Body of pancreas (tissue), 4 donors: ENCODE data around the gene WNT9B. TPM values are rescaled to one million over a fixed set of nuclear protein-coding genes. Genes with fewer than 3 reads are reported as not detected.

Source experiments
- ATAC-seq: fragments of 150-250 bp; one replicate; pipeline ENCODE4 v1.9.1; 2016
- DNase-seq, 4 donors: peaks; one replicate each; pipeline ENCODE4 v3.0.0-alpha.2; 2019
- H3K27ac ChIP-seq, 4 donors: fragments of 200-600 bp; sonication (generic); 1 replicate in 3 of 4; 2 replicates in 1 of 4; pipeline versions ENCODE4 v1.5.1 to v1.6.1; 2016 to 2019; ENCODE audit warnings: mild to moderate bottlenecking in 1 of 4, mixed read lengths in 1 of 4, moderate library complexity in 1 of 4
- H3K27me3 ChIP-seq, 2 donors: fragments of 200-600 bp; sonication (generic); one replicate each; pipeline ENCODE4 v1.6.0; 2016; ENCODE audit warnings: mild to moderate bottlenecking in 1 of 2
- H3K36me3 ChIP-seq, 2 donors: fragments of 200-600 bp; sonication (generic); replicated peaks in 1 of 2; 2 replicates each; pipeline ENCODE4 v1.5.1; 2016; ENCODE audit warnings: low read depth in 2 of 2; ENCODE audit not compliant: insufficient read depth in 1 of 2
- H3K4me1 ChIP-seq: fragments of 200-600 bp; sonication (generic); one replicate; pipeline ENCODE4 v1.6.0; 2016
- H3K4me3 ChIP-seq, 2 donors: fragments of 200-600 bp; sonication (generic); 1 replicate in 1 of 2; 2 replicates in 1 of 2; pipeline ENCODE4 v1.5.1; 2016 to 2019
- H3K9me3 ChIP-seq, 3 donors: fragments of 200-600 bp; sonication (generic); 1 replicate in 2 of 3; 2 replicates in 1 of 3; pipeline ENCODE4 v1.5.1; 2016
- POLR2A ChIP-seq, 3 donors: fragments of 450-650 bp; IDR thresholded peaks; one replicate each; pipeline ENCODE4 v1.6.1; 2016; ENCODE audit warnings: antibody characterized with exemption in 3 of 3, mild to moderate bottlenecking in 2 of 3
- WGBS, 2 donors: methylation state at CpG; one replicate each; pipeline ENCODE4 v1.1.5; 2017; 5-methylcytosine and 5-hydroxymethylcytosine counted together
- intact Hi-C: fragments of 100-400 bp; cut with DNase I; formaldehyde crosslinking; loops from one replicate; pipeline ENCODE4 v1.15.1; 2023
- total RNA-seq, 2 donors: library from RNA; depleted of rRNA; stranded (reverse); fragments of >200 nt; gene quantifications; one replicate each; pipeline ENCODE4 v1.1.0, GENCODE V29; 2016
- TF ChIP-seq, protein P1 (sequence below), 7 experiments: fragments of 450-650 bp in 4 of 7; fragments of 200-600 bp in 3 of 7; sonication (generic) in 3 of 7; IDR thresholded peaks; one replicate each; pipeline ENCODE4 v1.5.1; 2016 to 2019; ENCODE audit warnings: antibody characterized with exemption in 7 of 7

WNT9B gene
- total RNA-seq, 2 donors from 2014 or later: not detected

DNA sequence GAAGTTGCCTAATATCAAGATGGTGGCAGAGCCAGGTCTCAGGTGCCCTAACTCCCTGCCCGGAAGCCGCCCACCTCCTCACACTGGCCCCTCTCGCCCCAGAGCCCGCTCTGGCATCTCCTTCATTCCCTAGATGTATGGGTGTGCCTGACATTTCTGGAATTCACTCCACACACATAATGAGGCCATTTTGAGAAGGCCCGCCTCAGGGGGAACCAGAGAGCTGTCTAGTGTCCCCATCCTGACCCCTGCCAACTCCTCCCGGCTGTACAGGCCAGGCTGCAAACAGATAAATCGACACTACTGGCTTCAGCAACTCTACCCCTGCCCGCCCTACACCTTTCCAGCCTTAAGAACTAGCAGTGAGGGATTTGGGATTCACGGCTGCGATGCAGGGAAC lies 40.5 kb upstream of the WNT9B start:
- intact Hi-C loops: no loop called here
- Histone ChIP-seq H3K36me3 (no peaks in the 10 kb centered on the region), H3K27ac (no peak overlapping the region), H3K4me1 (no peaks in the 10 kb centered on the region), H3K4me3 (no peak overlapping the region), H3K27me3 (no peaks in the 10 kb centered on the region), H3K9me3 (no peaks in the 10 kb centered on the region)
- no peak for TF ChIP-seq POLR2A (IDR thresholded peaks at IDR 0.05)
- TF ChIP-seq, protein P1, sequence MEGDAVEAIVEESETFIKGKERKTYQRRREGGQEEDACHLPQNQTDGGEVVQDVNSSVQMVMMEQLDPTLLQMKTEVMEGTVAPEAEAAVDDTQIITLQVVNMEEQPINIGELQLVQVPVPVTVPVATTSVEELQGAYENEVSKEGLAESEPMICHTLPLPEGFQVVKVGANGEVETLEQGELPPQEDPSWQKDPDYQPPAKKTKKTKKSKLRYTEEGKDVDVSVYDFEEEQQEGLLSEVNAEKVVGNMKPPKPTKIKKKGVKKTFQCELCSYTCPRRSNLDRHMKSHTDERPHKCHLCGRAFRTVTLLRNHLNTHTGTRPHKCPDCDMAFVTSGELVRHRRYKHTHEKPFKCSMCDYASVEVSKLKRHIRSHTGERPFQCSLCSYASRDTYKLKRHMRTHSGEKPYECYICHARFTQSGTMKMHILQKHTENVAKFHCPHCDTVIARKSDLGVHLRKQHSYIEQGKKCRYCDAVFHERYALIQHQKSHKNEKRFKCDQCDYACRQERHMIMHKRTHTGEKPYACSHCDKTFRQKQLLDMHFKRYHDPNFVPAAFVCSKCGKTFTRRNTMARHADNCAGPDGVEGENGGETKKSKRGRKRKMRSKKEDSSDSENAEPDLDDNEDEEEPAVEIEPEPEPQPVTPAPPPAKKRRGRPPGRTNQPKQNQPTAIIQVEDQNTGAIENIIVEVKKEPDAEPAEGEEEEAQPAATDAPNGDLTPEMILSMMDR (IDR thresholded peaks at IDR 0.05): no peak
- DNase-seq (no peak), ATAC-seq (no peak)
- WGBS, 2 donors: 89 to 95% methylated on average over 4 to 10 of the region's 10 CpGs

DNA sequence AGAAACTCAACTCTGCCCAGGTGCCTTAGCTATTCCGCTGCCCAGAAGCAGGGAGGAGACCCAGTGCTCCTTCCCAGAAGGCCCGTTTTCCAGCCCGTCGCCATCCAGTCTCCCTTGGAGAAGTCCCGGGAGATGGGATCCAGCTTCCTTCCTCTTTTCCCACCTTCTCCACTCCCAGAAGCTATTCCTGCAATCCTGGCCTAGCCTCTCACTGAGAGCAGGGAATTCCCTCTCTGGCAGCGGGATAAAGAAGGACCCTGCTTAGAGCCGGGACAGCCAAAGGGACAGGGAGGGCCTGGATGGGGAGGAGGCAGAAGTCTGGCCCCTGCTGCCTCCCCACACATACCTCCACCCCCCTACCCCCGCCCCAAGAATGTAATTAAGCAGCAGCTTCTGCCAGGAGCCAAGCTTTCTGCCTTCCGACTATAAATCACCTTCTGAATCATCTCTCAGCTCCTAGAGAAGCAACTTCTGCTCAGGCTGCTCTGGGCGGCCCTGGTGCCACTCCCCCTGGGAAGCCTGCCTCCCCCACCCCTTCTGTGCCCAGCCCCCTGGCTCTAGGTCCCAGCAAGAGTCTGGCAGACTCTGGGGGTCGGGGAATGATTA lies 39.3 kb upstream of the WNT9B start:
- intact Hi-C loops: no loop called here
- Histone ChIP-seq H3K27me3 (no peaks in the 10 kb centered on the region), H3K4me3 (no peak overlapping the region), H3K36me3 (no peaks in the 10 kb centered on the region), H3K9me3 (no peaks in the 10 kb centered on the region), H3K27ac (no peak overlapping the region), H3K4me1 (no peaks in the 10 kb centered on the region)
- TF ChIP-seq, protein P1 (IDR thresholded peaks at IDR 0.05): no peak
- TF ChIP-seq POLR2A (IDR thresholded peaks at IDR 0.05): no peak
- ATAC-seq: no peak
- 58 to 69% methylated on average over 10 to 11 of the region's 11 CpGs for WGBS, 2 donors
- no peak for DNase-seq

DNA sequence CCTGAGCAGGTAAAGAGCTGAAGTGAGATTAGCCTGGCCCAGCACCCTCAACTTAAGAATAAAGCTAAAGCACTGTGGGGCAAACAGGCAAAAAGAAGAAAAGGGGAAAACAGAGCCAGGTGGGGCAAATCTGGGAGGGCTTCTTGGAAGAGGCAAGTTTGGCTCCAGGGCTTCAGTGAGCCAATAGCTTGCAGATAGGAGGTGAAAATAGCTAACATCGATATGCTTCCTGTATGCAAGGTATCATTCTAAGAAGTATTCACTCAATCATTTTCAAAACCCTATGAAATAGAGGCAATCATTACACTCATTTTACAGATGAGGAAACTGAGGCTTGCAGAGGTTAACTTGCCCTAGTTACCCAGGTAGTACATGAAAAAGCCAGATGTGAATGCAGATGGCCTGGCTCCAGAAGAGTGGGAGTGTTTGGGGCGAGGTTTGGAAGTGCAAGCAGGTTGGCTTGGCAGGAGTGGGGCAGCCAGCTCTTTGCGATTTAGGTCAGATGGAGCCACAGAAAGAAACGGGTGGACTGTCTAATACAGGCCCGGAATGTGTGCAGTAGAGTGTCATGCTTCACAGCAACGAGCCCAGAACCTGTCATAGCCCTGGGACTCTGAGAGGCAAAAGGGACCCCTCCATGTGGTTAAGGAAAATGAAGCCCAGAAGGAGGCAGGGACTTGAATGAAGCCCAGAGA lies 38.6 kb upstream of the WNT9B start:
- H3K4me1 ChIP-seq: no peaks in the 10 kb centered on the region
- no peak overlapping the region for H3K4me3 ChIP-seq
- H3K27ac ChIP-seq: no peak overlapping the region
- peaks cover 0 to 3% of the 10 kb centered on the region in 2 donors for H3K27me3 ChIP-seq
- intact Hi-C loops: no loop called here
- 58 to 59% methylated on average over 6 of the region's 6 CpGs for WGBS, 2 donors
- no peak for DNase-seq
- H3K36me3 ChIP-seq: no peaks in the 10 kb centered on the region
- H3K9me3 ChIP-seq: no peaks in the 10 kb centered on the region
- no peak for ATAC-seq
- TF ChIP-seq, protein P1 (IDR thresholded peaks at IDR 0.05): no peak
- no peak for TF ChIP-seq POLR2A (IDR thresholded peaks at IDR 0.05)

DNA sequence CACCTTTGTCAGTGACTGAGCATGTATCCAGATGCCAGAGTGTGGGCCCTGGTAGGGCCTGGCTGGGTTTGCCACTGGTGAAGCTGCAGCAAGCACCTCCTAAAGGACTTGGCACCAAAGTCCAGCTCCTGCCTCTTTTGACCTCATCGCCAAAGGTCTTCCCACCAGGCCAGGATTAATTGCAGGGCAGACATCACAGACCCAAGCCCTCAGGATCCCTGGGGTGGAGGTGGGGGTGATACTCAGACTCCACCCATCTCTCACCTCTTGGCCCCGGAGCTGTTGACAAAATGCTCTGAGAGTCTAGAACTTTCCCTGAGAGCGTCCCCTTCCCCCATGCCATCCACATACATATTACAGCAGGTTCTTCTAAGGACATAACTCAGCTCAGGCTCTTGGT lies 37.5 kb upstream of the WNT9B start:
- Histone ChIP-seq H3K27me3 (peaks cover 0 to 11% of the 10 kb centered on the region in 2 donors), H3K9me3 (no peaks in the 10 kb centered on the region), H3K27ac (no peak overlapping the region), H3K4me3 (no peak overlapping the region), H3K36me3 (no peaks in the 10 kb centered on the region), H3K4me1 (peaks cover 6% of the 10 kb centered on the region)
- TF ChIP-seq, protein P1 (IDR thresholded peaks at IDR 0.05): no peak
- TF ChIP-seq POLR2A (IDR thresholded peaks at IDR 0.05): no peak
- intact Hi-C loops: no loop called here
- WGBS, 2 donors: 82 to 92% methylated on average over 3 of the region's 3 CpGs
- DNase-seq (no peak), ATAC-seq (no peak)

DNA sequence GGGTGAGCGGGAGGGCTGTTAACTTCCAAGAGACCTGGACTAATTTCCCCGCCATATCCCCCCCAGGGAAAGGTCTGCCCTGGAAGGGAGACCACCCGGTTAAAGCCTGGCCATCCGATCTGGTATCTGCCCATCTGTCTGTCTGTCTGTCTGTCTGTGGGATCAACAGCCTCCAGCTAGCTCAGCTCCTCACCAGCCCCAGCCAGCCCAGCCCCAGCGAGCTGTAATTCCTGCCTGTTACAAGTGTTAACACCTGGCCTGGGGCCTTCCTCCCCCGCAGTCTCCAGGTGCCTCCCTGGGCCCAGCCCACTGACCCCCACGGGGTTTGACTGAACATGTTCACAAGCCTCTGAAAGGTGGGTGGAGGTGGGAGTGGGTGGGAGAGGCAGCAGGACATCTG lies 36.9 kb upstream of the WNT9B start:
- H3K27me3 ChIP-seq: peaks cover 0 to 16% of the 10 kb centered on the region in 2 donors
- intact Hi-C loops: no loop called here

More for the DNA sequence above, 36.9 kb upstream of the WNT9B start:
- no peak overlapping the region for H3K4me3 ChIP-seq
- TF ChIP-seq POLR2A (IDR thresholded peaks at IDR 0.05): no peak
- TF ChIP-seq, protein P1 (IDR thresholded peaks at IDR 0.05): no peak
- H3K9me3 ChIP-seq: no peaks in the 10 kb centered on the region
- ATAC-seq (no peak), DNase-seq (no peak)
- H3K27ac ChIP-seq: no peak overlapping the region
- no peaks in the 10 kb centered on the region for H3K36me3 ChIP-seq
- peaks cover 11% of the 10 kb centered on the region for H3K4me1 ChIP-seq
- 62 to 64% methylated on average over 7 of the region's 7 CpGs for WGBS, 2 donors
